GM20431 (cell line): Measurements from ENCODE around the gene GNG4.

ENCODE experiments used
- in situ Hi-C: fragments of 300-500 bp; cut with MseI, MboI; formaldehyde crosslinking; loops from one replicate; pipeline ENCODE4 v1.15.0; 2020; ENCODE audit warnings: low sequenced_read_pairs; ENCODE audit not compliant: unreplicated experiment

GNG4 gene

GRCh38 chr1:235649368-235650163, at the start of gene GNG4:
TSS of gene GNG4 (minus strand) at chr1:235649784. CDS start at chr1:235583838, 65,946 bp downstream.
- in situ Hi-C loops, result no loop called here

GRCh38 chr1:235697508-235697907, 47.9 kb upstream of the GNG4 start:
- in situ Hi-C loops, result no loop called here

GRCh38 chr1:235689356-235689755, 39.8 kb upstream of the GNG4 start:
- in situ Hi-C loops, result no loop called here

GRCh38 chr1:235688096-235688495, 38.5 kb upstream of the GNG4 start:
- in situ Hi-C loops, result no loop called here

GRCh38 chr1:235683653-235684052, 34.1 kb upstream of the GNG4 start:
- in situ Hi-C loops, result no loop called here

GRCh38 chr1:235682216-235682615, 32.6 kb upstream of the GNG4 start:
- in situ Hi-C loops, result no loop called here

- in situ Hi-C loops, result no loop called here
Measured at GRCh38 chr1:235679644-235680043, 30.1 kb upstream of the GNG4 start.

GRCh38 chr1:235679005-235679404, 29.4 kb upstream of the GNG4 start:
- in situ Hi-C loops, result no loop called here

- in situ Hi-C loops, result no loop called here
Measured at GRCh38 chr1:235675152-235675890, 25.7 kb upstream of the GNG4 start.

GRCh38 chr1:235673981-235674380, 24.4 kb upstream of the GNG4 start:
- in situ Hi-C loops, result no loop called here

GRCh38 chr1:235671992-235672391, 22.4 kb upstream of the GNG4 start:
- in situ Hi-C loops, result no loop called here

GRCh38 chr1:235670157-235670776, 20.7 kb upstream of the GNG4 start:
- in situ Hi-C loops, result no loop called here

- in situ Hi-C loops, result no loop called here
Measured at GRCh38 chr1:235669277-235669676, 19.7 kb upstream of the GNG4 start.

GRCh38 chr1:235663628-235664027, 14.0 kb upstream of the GNG4 start:
- in situ Hi-C loops, result no loop called here

GRCh38 chr1:235661568-235661967, 12.0 kb upstream of the GNG4 start:
- in situ Hi-C loops, result no loop called here

- in situ Hi-C loops, result no loop called here
Measured at GRCh38 chr1:235659186-235659771, 9.7 kb upstream of the GNG4 start.

GRCh38 chr1:235657747-235658526, 8.4 kb upstream of the GNG4 start:
- in situ Hi-C loops, result no loop called here

GRCh38 chr1:235657269-235657668, 7.7 kb upstream of the GNG4 start:
- in situ Hi-C loops, result no loop called here

- in situ Hi-C loops, result no loop called here
Measured at GRCh38 chr1:235652364-235652763, 2.8 kb upstream of the GNG4 start.
